Thyroid gland (tissue), 4 donors: ENCODE results near the gene LARGE2. TPM values are rescaled to one million over a fixed set of nuclear protein-coding genes. Genes with fewer than 3 reads are reported as not detected.

Source experiments
- DNase-seq, 2 donors: peaks; one replicate each; pipeline ENCODE4 v3.0.0-alpha.2; 2019
- H3K27ac ChIP-seq, 3 donors: fragments of 200-600 bp; sonication (generic); 1 replicate in 2 of 3; 2 replicates in 1 of 3; pipeline ENCODE4 v1.5.1; 2016 to 2019; ENCODE audit warnings: mild to moderate bottlenecking in 1 of 3, moderate library complexity in 1 of 3
- H3K27me3 ChIP-seq: fragments of 200-600 bp; sonication (generic); one replicate; pipeline ENCODE4 v1.5.1; 2019
- H3K36me3 ChIP-seq, 2 donors: fragments of 200-600 bp; sonication (generic); one replicate each; pipeline ENCODE4 v1.5.1; 2016 to 2019
- H3K4me1 ChIP-seq, 2 donors: fragments of 200-600 bp; sonication (generic); one replicate each; pipeline ENCODE4 v1.5.1; 2017 to 2019
- H3K4me3 ChIP-seq, 3 donors: fragments of 200-600 bp; sonication (generic); replicated peaks in 1 of 3; 1 replicate in 2 of 3; 2 replicates in 1 of 3; pipeline ENCODE4 v1.5.1; 2016; ENCODE audit warnings: mild to moderate bottlenecking in 1 of 3
- H3K9me3 ChIP-seq: fragments of 200-600 bp; sonication (generic); one replicate; pipeline ENCODE4 v1.5.1; 2017
- CTCF ChIP-seq, 6 experiments: fragments of 200-600 bp in 3 of 6; fragments of 450-650 bp in 3 of 6; sonication (generic) in 3 of 6; IDR thresholded peaks; one replicate each; pipeline ENCODE4 v1.5.1; 2016 to 2019; ENCODE audit warnings: antibody characterized with exemption in 6 of 6, mild to moderate bottlenecking in 2 of 6, inconsistent platforms in 1 of 6, moderate library complexity in 1 of 6
- POLR2A ChIP-seq, 2 donors: fragments of 450-650 bp; IDR thresholded peaks; one replicate each; pipeline ENCODE4 v1.6.1; 2017; ENCODE audit warnings: antibody characterized with exemption in 2 of 2, mild to moderate bottlenecking in 2 of 2, moderate library complexity in 1 of 2
- WGBS, 2 donors: methylation state at CpG; one replicate each; pipeline ENCODE4 v1.1.5; 2017; 5-methylcytosine and 5-hydroxymethylcytosine counted together
- intact Hi-C: fragments of 100-400 bp; cut with DNase I; formaldehyde crosslinking; loops from one replicate; pipeline ENCODE4 v1.15.1; 2023
- total RNA-seq, 4 donors: library from RNA; depleted of rRNA; stranded (reverse); fragments of >200 nt; gene quantifications; one replicate each; pipeline ENCODE4 v1.2.3, GENCODE V29; 2016

The LARGE2 gene
- total RNA-seq, 4 donors from 2014 or later: 11.2 to 19.0 (median 14.1) TPM

GRCh38 chr11:45926536-45927331 lies 4.3 kb downstream of the LARGE2 start:
- no peak overlapping the region for H3K4me3 ChIP-seq
- H3K27ac ChIP-seq: no peak overlapping the region
- DNase-seq: no peak
- H3K4me1 ChIP-seq: peaks cover 13 to 33% of the 10 kb centered on the region in 2 donors
- WGBS, 2 donors: 91 to 94% methylated on average over 5 to 12 of the region's 12 CpGs
- intact Hi-C loops: no loop called here
- no peaks in the 10 kb centered on the region for H3K27me3 ChIP-seq
- TF ChIP-seq CTCF (IDR thresholded peaks at IDR 0.05) (no peak), POLR2A (IDR thresholded peaks at IDR 0.05) (no peak)
- H3K36me3 ChIP-seq: no peaks in the 10 kb centered on the region
- H3K9me3 ChIP-seq: no peaks in the 10 kb centered on the region

GRCh38 chr11:45927332-45927683 lies 4.9 kb downstream of the LARGE2 start:
- Histone ChIP-seq H3K9me3 (no peaks in the 10 kb centered on the region), H3K27me3 (no peaks in the 10 kb centered on the region), H3K27ac (no peak overlapping the region), H3K36me3 (no peaks in the 10 kb centered on the region), H3K4me3 (no peak overlapping the region), H3K4me1 (peaks cover 10 to 27% of the 10 kb centered on the region in 2 donors)
- 88 to 89% methylated on average over 8 to 15 of the region's 15 CpGs for WGBS, 2 donors
- intact Hi-C loops: no loop called here
- TF ChIP-seq CTCF (IDR thresholded peaks at IDR 0.05) (no peak), POLR2A (IDR thresholded peaks at IDR 0.05) (no peak)
- no peak for DNase-seq

- DNase-seq: no peak
- H3K27ac ChIP-seq: no peak overlapping the region
- 91 to 96% methylated on average over 23 to 26 of the region's 27 CpGs for WGBS, 2 donors
Observed at GRCh38 chr11:45927684-45928413, 5.4 kb downstream of the LARGE2 start.

GRCh38 chr11:45928535-45929215 lies 6.2 kb downstream of the LARGE2 start:
- H3K27ac ChIP-seq: no peak overlapping the region
- peaks cover 6 to 15% of the 10 kb centered on the region in 2 donors for H3K4me1 ChIP-seq
- DNase-seq: no peak

More at GRCh38 chr11:45927684-45928413, 5.4 kb downstream of the LARGE2 start:
- intact Hi-C loops: no loop called here
- TF ChIP-seq POLR2A (IDR thresholded peaks at IDR 0.05) (no peak), CTCF (IDR thresholded peaks at IDR 0.05) (no peak)
- Histone ChIP-seq H3K36me3 (peaks cover 0 to under 1% of the 10 kb centered on the region in 2 donors), H3K9me3 (no peaks in the 10 kb centered on the region), H3K27me3 (no peaks in the 10 kb centered on the region), H3K4me1 (peaks cover 10 to 22% of the 10 kb centered on the region in 2 donors), H3K4me3 (no peak overlapping the region)

More at GRCh38 chr11:45928535-45929215, 6.2 kb downstream of the LARGE2 start:
- intact Hi-C loops: no loop called here
- WGBS, 2 donors: 91 to 94% methylated on average over 9 to 11 of the region's 13 CpGs
- Histone ChIP-seq H3K9me3 (no peaks in the 10 kb centered on the region), H3K36me3 (peaks cover 7 to 9% of the 10 kb centered on the region in 2 donors), H3K4me3 (no peak overlapping the region), H3K27me3 (no peaks in the 10 kb centered on the region)
- no peak for TF ChIP-seq CTCF (IDR thresholded peaks at IDR 0.05)
- TF ChIP-seq POLR2A (IDR thresholded peaks at IDR 0.05): no peak
